Activated CD4-positive, alpha-beta T cell treated with anti-CD3 and anti-CD28 coated beads for 24 hours (primary cell): ENCODE results near the gene ZPLD1.

Experiments
- DNase-seq, 2 donors: peaks; one replicate each; pipeline ENCODE4 v3.0.0-alpha.2; 2020; ENCODE audit warnings: low read depth in 2 of 2

Gene ZPLD1

GRCh38 chr3:102526865-102527264, 92.0 kb downstream of the ZPLD1 start:
- no peak for DNase-seq

- no peak for DNase-seq
Measured at GRCh38 chr3:102528727-102529126, 93.9 kb downstream of the ZPLD1 start.
